Adrenal gland (tissue), 12 donors: Measurements from ENCODE around the gene PYGB. TPM values are rescaled to one million over a fixed set of nuclear protein-coding genes. Genes with fewer than 3 reads are reported as not detected.
A peak's percentile ranks its signal among the peaks of the same experiment; 100 is the strongest.

Source experiments
- DNase-seq, 7 donors: peaks; one replicate each; pipeline ENCODE4 v3.0.0-alpha.2; 2019 to 2020
- H3K27ac ChIP-seq, 5 donors: fragments of 200-600 bp; sonication (generic) in 4 of 5; 1 replicate in 3 of 5; 2 replicates in 2 of 5; pipeline versions ENCODE4 v1.5.1 to v1.8.0; 2016 to 2020; ENCODE audit warnings: mild to moderate bottlenecking in 1 of 5
- H3K27me3 ChIP-seq: fragments of 200-600 bp; 2 replicates; pipeline ENCODE4 v1.8.0; 2021
- H3K36me3 ChIP-seq, 2 donors: fragments of 200-600 bp; replicated peaks in 1 of 2; 1 replicate in 1 of 2; 2 replicates in 1 of 2; pipeline versions ENCODE4 v1.5.1 to v1.8.0; 2018 to 2022
- H3K4me1 ChIP-seq, 2 donors: fragments of 200-600 bp; replicated peaks in 1 of 2; 1 replicate in 1 of 2; 2 replicates in 1 of 2; pipeline versions ENCODE4 v1.5.1 to v1.8.0; 2018 to 2021
- H3K4me3 ChIP-seq, 4 donors: fragments of 200-600 bp; sonication (generic) in 3 of 4; one replicate each; pipeline ENCODE4 v1.5.1; 2016 to 2018
- H3K9me3 ChIP-seq, 3 donors: fragments of 200-600 bp; sonication (generic) in 1 of 3; replicated peaks in 1 of 3; 1 replicate in 2 of 3; 2 replicates in 1 of 3; pipeline versions ENCODE4 v1.5.1 to v1.8.0; 2016 to 2021
- POLR2A ChIP-seq, 2 donors: fragments of 450-650 bp; IDR thresholded peaks; one replicate each; pipeline ENCODE4 v1.6.1; 2017; ENCODE audit warnings: antibody characterized with exemption in 2 of 2, mild to moderate bottlenecking in 2 of 2, moderate library complexity in 1 of 2
- WGBS, 4 donors: extraction: QIAGEN DNeasy Blood & Tissue Kit in 2 of 4; methylation state at CpG; one replicate each; pipeline versions ENCODE4 v1.1.5 to v1.1.7; 2013 to 2017; 5-methylcytosine and 5-hydroxymethylcytosine counted together
- intact Hi-C, 2 donors: fragments of 100-400 bp; cut with DNase I; formaldehyde crosslinking; loops; one replicate each; pipeline versions ENCODE4 v1.14.1 to v1.15.0; 2022 to 2023
- polyA plus RNA-seq, 3 donors: library from polyadenylated mRNA; stranded (reverse); fragments of 200-250 nt in 2 of 3; fragments of 350-450 nt in 1 of 3; fragmentation: Illumina TruSeq in 1 of 3; extraction: RNeasy Lipid Tissue Mini Kit (QIAGEN cat#74804) in 1 of 3; gene quantifications; one replicate each; pipeline ENCODE4 v1.2.3, GENCODE V29; 2013 to 2014
- total RNA-seq, 9 donors: library from RNA; depleted of rRNA in 4 of 9; stranded (reverse); fragments of >200 nt in 4 of 9; fragments of 120-200 nt in 1 of 9; fragmentation: NEBNext Ultra II Directional in 1 of 9; extraction: Animal tissue kit (Norgen Biotek cat#: 25700) in 1 of 9; gene quantifications; one replicate each; pipeline versions ENCODE4 v1.1.0 to v1.2.4, GENCODE V29; 2013 to 2023
- TF ChIP-seq, protein P1 (sequence below), 6 experiments: fragments of 450-650 bp in 4 of 6; fragments of 200-600 bp in 2 of 6; sonication (generic) in 1 of 6; IDR thresholded peaks; 1 replicate in 5 of 6; 2 replicates in 1 of 6; pipeline versions ENCODE4 v1.5.1 to v1.8.0; 2016 to 2021; ENCODE audit warnings: antibody characterized with exemption in 6 of 6, mild to moderate bottlenecking in 2 of 6, moderate library complexity in 1 of 6
- donor health status: healthy with polysubstance abuse.
- donor health status: Bipolar disorder and iron deficiency.
- donor health status: DM: yes; HTN: yes; CAD: no.
- donor health status: DM: no; HTN: no; CAD: no.
- donor health status: DM: no; HTN: no; CAD: no.
- donor health status: DM: yes; HTN: yes; CAD: no.

PYGB gene
- total and polyA plus RNA-seq, 12 donors = 15.7 to 118 (median 71.4) TPM

DNA sequence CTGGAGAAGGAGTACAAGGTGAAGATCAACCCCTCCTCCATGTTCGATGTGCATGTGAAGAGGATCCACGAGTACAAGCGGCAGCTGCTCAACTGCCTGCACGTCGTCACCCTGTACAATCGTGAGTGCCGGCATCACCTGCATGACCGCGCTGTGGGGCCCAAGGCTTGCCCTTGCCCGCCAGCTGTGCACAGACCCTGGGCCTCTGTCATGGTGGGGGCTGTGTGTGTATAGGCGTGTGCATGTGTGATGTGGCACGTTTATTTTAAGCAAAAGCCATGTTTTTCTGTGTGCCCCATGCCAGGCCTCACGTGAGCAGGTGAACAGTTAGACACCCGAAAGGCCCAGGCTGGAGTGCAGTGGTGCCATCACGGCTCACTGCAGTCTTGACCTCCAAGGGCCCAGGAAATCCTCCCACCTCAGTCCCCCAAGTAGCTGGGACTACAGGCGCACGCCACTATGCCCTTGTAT lies 36.3 kb downstream of the PYGB start:
- no peaks in the 10 kb centered on the region for H3K4me1 ChIP-seq
- peaks cover 0 to 94% of the 10 kb centered on the region in 2 donors for H3K36me3 ChIP-seq
- intact Hi-C loops = no loop called here
- TF ChIP-seq, protein P1, sequence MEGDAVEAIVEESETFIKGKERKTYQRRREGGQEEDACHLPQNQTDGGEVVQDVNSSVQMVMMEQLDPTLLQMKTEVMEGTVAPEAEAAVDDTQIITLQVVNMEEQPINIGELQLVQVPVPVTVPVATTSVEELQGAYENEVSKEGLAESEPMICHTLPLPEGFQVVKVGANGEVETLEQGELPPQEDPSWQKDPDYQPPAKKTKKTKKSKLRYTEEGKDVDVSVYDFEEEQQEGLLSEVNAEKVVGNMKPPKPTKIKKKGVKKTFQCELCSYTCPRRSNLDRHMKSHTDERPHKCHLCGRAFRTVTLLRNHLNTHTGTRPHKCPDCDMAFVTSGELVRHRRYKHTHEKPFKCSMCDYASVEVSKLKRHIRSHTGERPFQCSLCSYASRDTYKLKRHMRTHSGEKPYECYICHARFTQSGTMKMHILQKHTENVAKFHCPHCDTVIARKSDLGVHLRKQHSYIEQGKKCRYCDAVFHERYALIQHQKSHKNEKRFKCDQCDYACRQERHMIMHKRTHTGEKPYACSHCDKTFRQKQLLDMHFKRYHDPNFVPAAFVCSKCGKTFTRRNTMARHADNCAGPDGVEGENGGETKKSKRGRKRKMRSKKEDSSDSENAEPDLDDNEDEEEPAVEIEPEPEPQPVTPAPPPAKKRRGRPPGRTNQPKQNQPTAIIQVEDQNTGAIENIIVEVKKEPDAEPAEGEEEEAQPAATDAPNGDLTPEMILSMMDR (IDR thresholded peaks at IDR 0.05) = no peak
- no peak for TF ChIP-seq POLR2A (IDR thresholded peaks at IDR 0.05)
- H3K27ac ChIP-seq = no peak overlapping the region
- H3K9me3 ChIP-seq = no peaks in the 10 kb centered on the region
- peak in 5 of 7 donors; percentile 4 to 47 (median 9) for DNase-seq
- H3K27me3 ChIP-seq = no peaks in the 10 kb centered on the region
- WGBS, 4 donors = 93 to 97% (median 94%) methylated on average over 12 to 17 of the region's 17 CpGs
- H3K4me3 ChIP-seq = no peak overlapping the region

DNA sequence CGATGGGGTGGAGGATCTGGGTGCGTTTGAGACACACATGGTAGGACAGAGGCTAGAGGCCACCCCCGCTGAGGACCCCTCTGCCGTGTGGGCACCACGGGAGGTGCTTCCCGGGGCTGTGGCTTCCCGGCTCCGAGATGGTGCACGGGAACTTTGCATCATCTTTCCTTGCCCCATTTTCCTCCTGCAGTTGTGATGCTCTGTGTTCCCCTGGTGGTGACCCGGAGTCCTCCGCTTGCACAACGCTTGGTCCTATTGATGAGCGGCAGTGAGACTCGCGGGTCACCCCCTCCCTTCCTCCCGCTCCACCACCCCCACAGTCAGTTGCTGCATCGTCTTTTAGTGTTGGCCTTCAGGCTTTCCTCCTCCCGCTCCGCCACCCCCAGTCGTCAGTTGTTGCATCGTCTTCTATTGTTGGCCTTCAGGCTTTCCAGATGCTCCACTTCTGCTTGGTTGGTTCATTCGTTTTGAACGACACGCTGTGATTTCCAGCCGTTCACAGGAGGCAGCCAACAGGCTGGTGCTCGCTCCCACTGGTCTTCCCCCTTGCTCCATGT lies 37.3 kb downstream of the PYGB start:
- peak in 5 of 7 donors; percentile 5 to 48 (median 13) for DNase-seq
- H3K36me3 ChIP-seq = peaks cover 0 to 92% of the 10 kb centered on the region in 2 donors
- WGBS, 4 donors = 86 to 90% (median 90%) methylated on average over 21 to 26 of the region's 26 CpGs
- H3K27ac ChIP-seq = no peak overlapping the region
- H3K4me1 ChIP-seq = no peaks in the 10 kb centered on the region
- intact Hi-C loops = no loop called here
- H3K27me3 ChIP-seq = no peaks in the 10 kb centered on the region
- H3K4me3 ChIP-seq = no peak overlapping the region
- H3K9me3 ChIP-seq = no peaks in the 10 kb centered on the region
- TF ChIP-seq, protein P1 (IDR thresholded peaks at IDR 0.05) = no peak
- TF ChIP-seq POLR2A (IDR thresholded peaks at IDR 0.05) = no peak

DNA sequence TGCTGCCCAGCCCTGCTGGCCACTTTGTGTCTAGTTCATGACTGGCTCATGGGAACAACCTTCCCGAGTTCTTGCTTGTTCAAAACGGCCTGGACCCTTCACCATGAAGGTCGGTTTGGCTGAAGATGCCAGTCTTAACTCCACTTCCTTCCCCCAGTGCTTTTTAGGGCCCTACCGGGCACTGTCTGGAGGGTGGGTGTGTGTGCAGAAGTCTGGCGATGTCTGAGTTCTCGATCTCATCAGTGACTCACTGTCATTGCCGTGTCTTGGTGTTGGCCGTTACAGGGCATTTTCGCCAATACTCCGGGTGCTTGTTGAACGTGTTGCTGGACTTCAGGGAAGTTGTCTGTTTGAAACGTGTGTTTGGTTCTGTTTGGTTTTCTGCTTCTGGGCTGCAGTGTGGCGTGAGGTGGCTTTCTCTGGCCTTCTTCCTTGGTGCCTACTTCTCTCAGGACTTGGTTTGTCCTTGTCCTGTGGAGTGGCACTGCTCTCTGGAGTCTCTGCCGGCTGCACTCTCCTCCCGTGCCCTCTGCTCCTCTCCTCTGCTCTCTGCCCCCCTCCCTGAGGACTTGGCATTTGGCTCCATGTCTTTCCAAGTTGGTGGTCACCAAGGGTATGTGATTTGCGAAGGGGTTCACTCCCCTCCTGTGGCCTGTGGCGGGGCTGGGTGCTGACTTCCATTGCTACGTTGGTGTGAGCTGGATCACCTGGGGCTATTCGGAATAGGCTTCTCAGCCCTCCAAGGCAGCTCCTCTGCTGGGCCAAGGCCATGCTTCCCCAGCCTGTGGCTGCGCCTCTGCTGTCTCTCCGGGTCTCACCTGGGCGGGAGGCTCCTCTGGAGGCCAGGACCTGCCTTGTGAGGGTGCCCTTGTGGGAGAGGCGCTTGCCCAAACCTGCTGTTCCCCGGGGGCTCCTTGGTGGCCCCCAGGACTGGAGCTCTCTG lies 38.2 kb downstream of the PYGB start:
- 89 to 95% (median 90%) methylated on average over 18 to 24 of the region's 24 CpGs for WGBS, 4 donors
- Histone ChIP-seq H3K4me3 (no peak overlapping the region), H3K9me3 (no peaks in the 10 kb centered on the region), H3K4me1 (peaks cover 0 to under 1% of the 10 kb centered on the region in 2 donors), H3K27me3 (no peaks in the 10 kb centered on the region), H3K27ac (no peak overlapping the region), H3K36me3 (peaks cover 0 to 90% of the 10 kb centered on the region in 2 donors)
- DNase-seq = peak; percentile 0 to 39 (median 11)
- intact Hi-C loops = no loop called here
- TF ChIP-seq POLR2A (IDR thresholded peaks at IDR 0.05) = no peak
- TF ChIP-seq, protein P1 (IDR thresholded peaks at IDR 0.05) = no peak

DNA sequence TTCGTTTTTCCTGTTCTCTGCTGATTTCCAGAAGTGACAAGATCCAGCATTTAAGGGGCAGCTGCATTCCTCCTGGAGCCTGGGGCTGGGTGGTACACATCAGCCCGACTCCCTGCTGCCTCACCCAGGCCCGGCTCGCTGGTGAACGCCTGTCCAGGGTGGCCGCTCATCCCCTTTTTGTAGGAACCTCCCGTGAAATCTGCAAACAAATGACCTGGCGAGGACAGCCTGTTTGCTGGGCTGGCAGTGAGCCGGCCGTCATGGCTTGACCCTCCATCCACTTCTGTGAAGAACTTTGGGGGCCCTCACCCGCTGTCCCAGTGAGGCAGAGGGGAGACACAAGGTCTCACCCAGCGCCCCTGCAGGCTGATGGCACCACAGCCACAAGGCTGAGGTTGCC lies 39.0 kb downstream of the PYGB start:
- no peak for TF ChIP-seq POLR2A (IDR thresholded peaks at IDR 0.05)
- TF ChIP-seq, protein P1 (IDR thresholded peaks at IDR 0.05) = no peak
- H3K4me3 ChIP-seq = no peak overlapping the region
- H3K27ac ChIP-seq = no peak overlapping the region
- peak in 6 of 7 donors; percentile 0 to 36 (median 6) for DNase-seq
- peaks cover 0 to 82% of the 10 kb centered on the region in 2 donors for H3K36me3 ChIP-seq
- WGBS, 4 donors = 89 to 98% (median 95%) methylated on average over 7 to 12 of the region's 12 CpGs
- H3K9me3 ChIP-seq = no peaks in the 10 kb centered on the region
- intact Hi-C loops = no loop called here
- H3K4me1 ChIP-seq = peaks cover 7 to 8% of the 10 kb centered on the region in 2 donors
- no peaks in the 10 kb centered on the region for H3K27me3 ChIP-seq
